Stimulated activated memory B cell treated with anti-CD40 and anti-IgM and Interleukin-4, amounts not matched to agents 10 μg/mL and 1 μg/mL and 100 μg/mL, for 72 hours (primary cell): ENCODE measurements around the gene MICU1.
"Not testable (repeated sequence)": the region's sequence is repeated elsewhere in the genome, so short reads cannot be mapped to it uniquely, and the experiment has no call there.

Experiments
- ATAC-seq: fragments of 150-1000 bp; cut with Tn5 transposase; 2 replicates; pipeline ENCODE4 v1.10.0; 2021
- H3K27ac Mint-ChIP-seq: one replicate; pipeline ENCODE4 v1.8.0; 2022; ENCODE audit warnings: mild to moderate bottlenecking, mixed read lengths
- H3K27me3 Mint-ChIP-seq: one replicate; pipeline ENCODE4 v1.8.0; 2022; ENCODE audit warnings: mixed read lengths
- H3K36me3 Mint-ChIP-seq: one replicate; pipeline ENCODE4 v1.8.0; 2022; ENCODE audit warnings: mixed read lengths
- H3K4me1 Mint-ChIP-seq: one replicate; pipeline ENCODE4 v1.8.0; 2022; ENCODE audit warnings: mixed read lengths
- H3K4me3 Mint-ChIP-seq: one replicate; pipeline ENCODE4 v1.8.0; 2022; ENCODE audit warnings: mild to moderate bottlenecking, moderate library complexity, mixed read lengths
- H3K9me3 Mint-ChIP-seq: one replicate; pipeline ENCODE4 v1.8.0; 2022; ENCODE audit warnings: mixed read lengths

MICU1 gene

GRCh38 chr10:72356987-72357386 lies 268.9 kb downstream of the MICU1 start:
- no peak overlapping the region for H3K27ac Mint-ChIP-seq
- no peak for ATAC-seq
- H3K36me3 Mint-ChIP-seq = peaks cover 8% of the 10 kb centered on the region
- H3K9me3 Mint-ChIP-seq = no peaks in the 10 kb centered on the region
- peaks cover 27% of the 10 kb centered on the region for H3K4me1 Mint-ChIP-seq
- no peaks in the 10 kb centered on the region for H3K27me3 Mint-ChIP-seq
- H3K4me3 Mint-ChIP-seq = no peak overlapping the region

GRCh38 chr10:72356115-72356514 lies 269.8 kb downstream of the MICU1 start:
- H3K36me3 Mint-ChIP-seq = peaks cover 17% of the 10 kb centered on the region
- H3K4me3 Mint-ChIP-seq = no peak overlapping the region
- H3K27ac Mint-ChIP-seq = no peak overlapping the region
- H3K4me1 Mint-ChIP-seq = peaks cover 36% of the 10 kb centered on the region
- no peaks in the 10 kb centered on the region for H3K27me3 Mint-ChIP-seq
- no peak for ATAC-seq
- H3K9me3 Mint-ChIP-seq = no peaks in the 10 kb centered on the region

GRCh38 chr10:72355214-72355555 lies 270.7 kb downstream of the MICU1 start:
- peaks cover 26% of the 10 kb centered on the region for H3K36me3 Mint-ChIP-seq
- peak overlapping the region; percentile 98 for H3K27ac Mint-ChIP-seq
- no peak for ATAC-seq
- H3K27me3 Mint-ChIP-seq = no peaks in the 10 kb centered on the region
- peaks cover 38% of the 10 kb centered on the region for H3K4me1 Mint-ChIP-seq
- H3K9me3 Mint-ChIP-seq = no peaks in the 10 kb centered on the region
- H3K4me3 Mint-ChIP-seq = peak overlapping the region; percentile 100

- H3K9me3 Mint-ChIP-seq = no peaks in the 10 kb centered on the region
- H3K27me3 Mint-ChIP-seq = no peaks in the 10 kb centered on the region
- H3K4me1 Mint-ChIP-seq = peaks cover 43% of the 10 kb centered on the region
- peak; percentile 94 for ATAC-seq
- H3K4me3 Mint-ChIP-seq = peak within 1 kb of the TSS; percentile 100
- H3K36me3 Mint-ChIP-seq = peaks cover 28% of the 10 kb centered on the region
- peak within 1 kb of the TSS; percentile 98 for H3K27ac Mint-ChIP-seq
These were observed 271.3 kb downstream of the MICU1 start, which contains the start of gene DNAJB12 for GRCh38 chr10:72354356-72355213. Gene DNAJB12 (minus strand): TSS chr10:72354919. CDS start chr10:72354897, 22 bp downstream.

GRCh38 chr10:72353965-72354355 lies 271.9 kb downstream of the MICU1 start:
- Mint-ChIP-seq H3K4me3 (peak overlapping the region; percentile 100), H3K4me1 (peaks cover 49% of the 10 kb centered on the region), H3K27me3 (no peaks in the 10 kb centered on the region), H3K36me3 (peaks cover 35% of the 10 kb centered on the region), H3K27ac (peak overlapping the region; percentile 98), H3K9me3 (no peaks in the 10 kb centered on the region)
- ATAC-seq = peak; percentile 1

GRCh38 chr10:72353028-72353964 lies 272.6 kb downstream of the MICU1 start:
- Mint-ChIP-seq H3K27ac (peak overlapping the region; percentile 98), H3K36me3 (peaks cover 41% of the 10 kb centered on the region), H3K9me3 (no peaks in the 10 kb centered on the region), H3K4me1 (peaks cover 52% of the 10 kb centered on the region), H3K27me3 (no peaks in the 10 kb centered on the region), H3K4me3 (peak overlapping the region; percentile 100)
- ATAC-seq = no peak

GRCh38 chr10:72351479-72351878 lies 274.4 kb downstream of the MICU1 start:
- Mint-ChIP-seq H3K9me3 (no peaks in the 10 kb centered on the region), H3K36me3 (peaks cover 42% of the 10 kb centered on the region), H3K4me1 (peaks cover 52% of the 10 kb centered on the region), H3K4me3 (no peak overlapping the region), H3K27me3 (no peaks in the 10 kb centered on the region), H3K27ac (peak overlapping the region; percentile 1)
- ATAC-seq = no peak

- no peaks in the 10 kb centered on the region for H3K9me3 Mint-ChIP-seq
- no peak for ATAC-seq
- H3K36me3 Mint-ChIP-seq = peaks cover 42% of the 10 kb centered on the region
- no peak overlapping the region for H3K4me3 Mint-ChIP-seq
- H3K27ac Mint-ChIP-seq = no peak overlapping the region
- H3K4me1 Mint-ChIP-seq = peaks cover 54% of the 10 kb centered on the region
- H3K27me3 Mint-ChIP-seq = no peaks in the 10 kb centered on the region
These were observed 276.4 kb downstream of the MICU1 start for GRCh38 chr10:72349438-72349837.

- Mint-ChIP-seq H3K36me3 (peaks cover 50% of the 10 kb centered on the region), H3K27me3 (no peaks in the 10 kb centered on the region), H3K4me1 (peaks cover 51% of the 10 kb centered on the region), H3K27ac (no peak overlapping the region), H3K4me3 (no peak overlapping the region), H3K9me3 (no peaks in the 10 kb centered on the region)
- no peak for ATAC-seq
These were observed 277.6 kb downstream of the MICU1 start for GRCh38 chr10:72348282-72348681.

GRCh38 chr10:72346117-72346516 lies 279.8 kb downstream of the MICU1 start:
- H3K27me3 Mint-ChIP-seq, H3K27ac Mint-ChIP-seq, H3K9me3 Mint-ChIP-seq, H3K4me3 Mint-ChIP-seq, ATAC-seq: not testable (repeated sequence)
- peaks cover 34% of the 10 kb centered on the region for H3K4me1 Mint-ChIP-seq
- peaks cover 45% of the 10 kb centered on the region for H3K36me3 Mint-ChIP-seq

GRCh38 chr10:72344932-72345331 lies 280.9 kb downstream of the MICU1 start:
- Mint-ChIP-seq H3K27ac (peak overlapping the region; percentile 64), H3K27me3 (no peaks in the 10 kb centered on the region), H3K4me3 (no peak overlapping the region), H3K36me3 (peaks cover 47% of the 10 kb centered on the region), H3K4me1 (peaks cover 40% of the 10 kb centered on the region), H3K9me3 (no peaks in the 10 kb centered on the region)
- ATAC-seq = peak; percentile 71

GRCh38 chr10:72342911-72343310 lies 283.0 kb downstream of the MICU1 start:
- Mint-ChIP-seq H3K9me3 (no peaks in the 10 kb centered on the region), H3K36me3 (peaks cover 37% of the 10 kb centered on the region), H3K27me3 (no peaks in the 10 kb centered on the region), H3K27ac (peak overlapping the region; percentile 59), H3K4me1 (peaks cover 27% of the 10 kb centered on the region), H3K4me3 (no peak overlapping the region)
- no peak for ATAC-seq

- no peak overlapping the region for H3K4me3 Mint-ChIP-seq
- ATAC-seq = peak; percentile 62
- H3K4me1 Mint-ChIP-seq = peaks cover 45% of the 10 kb centered on the region
- H3K36me3 Mint-ChIP-seq = peaks cover 53% of the 10 kb centered on the region
- H3K27me3 Mint-ChIP-seq = no peaks in the 10 kb centered on the region
- H3K9me3 Mint-ChIP-seq = no peaks in the 10 kb centered on the region
- H3K27ac Mint-ChIP-seq = peak overlapping the region; percentile 67
These were observed 285.2 kb downstream of the MICU1 start for GRCh38 chr10:72340510-72341261.

GRCh38 chr10:72338180-72338579 lies 287.7 kb downstream of the MICU1 start:
- ATAC-seq = no peak
- H3K27me3 Mint-ChIP-seq = no peaks in the 10 kb centered on the region
- peaks cover 54% of the 10 kb centered on the region for H3K36me3 Mint-ChIP-seq
- H3K27ac Mint-ChIP-seq = no peak overlapping the region
- H3K4me1 Mint-ChIP-seq = peaks cover 56% of the 10 kb centered on the region
- H3K4me3 Mint-ChIP-seq = no peak overlapping the region
- no peaks in the 10 kb centered on the region for H3K9me3 Mint-ChIP-seq

- Mint-ChIP-seq H3K27me3 (no peaks in the 10 kb centered on the region), H3K4me3 (no peak overlapping the region), H3K9me3 (no peaks in the 10 kb centered on the region), H3K4me1 (peaks cover 59% of the 10 kb centered on the region), H3K27ac (no peak overlapping the region), H3K36me3 (peaks cover 51% of the 10 kb centered on the region)
- no peak for ATAC-seq
These were observed 288.2 kb downstream of the MICU1 start for GRCh38 chr10:72337722-72338121.
